Measurements from ENCODE around the gene MRPL52. TPM values are rescaled to one million over a fixed set of nuclear protein-coding genes. Genes with fewer than 3 reads are reported as not detected.
A peak's percentile ranks its signal among the peaks of the same experiment; 100 is the strongest.
"Not testable (repeated sequence)": the region's sequence is repeated elsewhere in the genome, so short reads cannot be mapped to it uniquely, and the experiment has no call there.

Gene MRPL52
- total and polyA plus RNA-seq, 8 donors: 29.1 to 85.0 (median 45.8) TPM

DNA sequence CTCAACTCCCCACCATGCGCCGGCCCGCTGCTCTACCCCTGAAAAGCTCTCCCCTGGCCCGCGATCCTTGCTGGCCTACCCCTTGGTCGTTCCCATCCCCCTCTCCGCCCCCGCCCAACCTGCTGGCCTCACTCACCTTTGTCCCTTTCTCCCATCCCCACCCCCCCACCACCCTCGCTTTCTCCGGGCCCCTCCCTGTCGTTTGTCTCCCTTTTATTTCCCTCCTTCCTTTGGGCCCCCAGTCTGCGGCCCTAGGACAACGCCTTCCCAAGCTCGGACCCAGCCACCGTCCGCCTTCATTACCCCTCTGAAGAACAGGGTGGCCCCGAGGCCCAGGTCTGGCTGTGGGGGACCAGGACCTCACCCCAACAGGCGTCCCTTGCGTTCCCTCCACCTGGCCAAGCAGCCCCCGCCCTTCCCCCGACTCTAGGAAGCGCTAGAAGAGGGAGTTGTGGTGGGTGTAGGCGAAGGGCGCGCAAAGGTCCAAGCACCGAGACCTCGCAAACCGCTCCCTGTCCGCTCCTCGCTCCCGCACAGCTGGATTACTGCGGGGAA is 7.6 kb upstream of the MRPL52 start:
- Histone ChIP-seq H3K36me3 (no peaks in the 10 kb centered on the region), H3K27ac (peak overlapping the region; percentile 52 to 88 (median 68)), H3K4me1 (peaks cover 22 to 41% (median 39%) of the 10 kb centered on the region in 3 donors), H3K9me3 (no peaks in the 10 kb centered on the region), H3K27me3 (no peaks in the 10 kb centered on the region), H3K4me3 (peak overlapping the region in 2 of 4 donors; percentile 4 to 41)
- intact Hi-C loops (cut with DNase I): loop anchor here in 1 of 3 donors (5.0 kb wide), 1 partner anchor 35 kb away; no protein-coding TSS in a partner anchor
- WGBS, 2 donors: 67 to 73% methylated on average over 31 to 32 of the region's 32 CpGs
- TF ChIP-seq CTCF (IDR thresholded peaks at IDR 0.05): no peak
- DNase-seq (peak in 3 of 6 donors; percentile 32 to 77 (median 55)), ATAC-seq (no peak), FAIRE-seq (no peak)

- 7 to 8% methylated on average over 34 of the region's 34 CpGs for WGBS, 2 donors
- peak; percentile 63 to 83 (median 74) for DNase-seq
- Histone ChIP-seq H3K9me3 (no peaks in the 10 kb centered on the region), H3K27ac (peak overlapping the region; percentile 52 to 88 (median 68)), H3K4me1 (peaks cover 22 to 39% (median 39%) of the 10 kb centered on the region in 3 donors), H3K27me3 (no peaks in the 10 kb centered on the region), H3K4me3 (peak overlapping the region in 2 of 4 donors; percentile 4 to 41), H3K36me3 (no peaks in the 10 kb centered on the region)
- intact Hi-C loops (cut with DNase I): loop anchor here in 1 of 3 donors (5.0 kb wide), 1 partner anchor 35 kb away; no protein-coding TSS in a partner anchor
- peak; percentile 44 to 73 (median 67) for ATAC-seq
- TF ChIP-seq CTCF (IDR thresholded peaks at IDR 0.05): peak; percentile 48 to 71 (median 62)
- FAIRE-seq: no peak
Measured at GRCh38 chr14:22822571-22823098, 7.1 kb upstream of the MRPL52 start.

- Histone ChIP-seq H3K9me3 (no peaks in the 10 kb centered on the region), H3K27ac (peak overlapping the region in 1 of 4 donors; percentile 4), H3K27me3 (no peaks in the 10 kb centered on the region), H3K36me3 (no peaks in the 10 kb centered on the region), H3K4me1 (peaks cover 22 to 36% (median 30%) of the 10 kb centered on the region in 3 donors), H3K4me3 (no peak overlapping the region)
- ATAC-seq (no peak), DNase-seq (no peak), FAIRE-seq (no peak)
- intact Hi-C loops (cut with DNase I): loop anchor here in 1 of 3 donors (5.0 kb wide), 1 partner anchor 32 kb away; no protein-coding TSS in a partner anchor
- WGBS, 2 donors: 63 to 70% methylated on average over 8 of the region's 8 CpGs
- no peak for TF ChIP-seq CTCF (IDR thresholded peaks at IDR 0.05)
Measured at GRCh38 chr14:22824711-22825359, 4.9 kb upstream of the MRPL52 start.

DNA sequence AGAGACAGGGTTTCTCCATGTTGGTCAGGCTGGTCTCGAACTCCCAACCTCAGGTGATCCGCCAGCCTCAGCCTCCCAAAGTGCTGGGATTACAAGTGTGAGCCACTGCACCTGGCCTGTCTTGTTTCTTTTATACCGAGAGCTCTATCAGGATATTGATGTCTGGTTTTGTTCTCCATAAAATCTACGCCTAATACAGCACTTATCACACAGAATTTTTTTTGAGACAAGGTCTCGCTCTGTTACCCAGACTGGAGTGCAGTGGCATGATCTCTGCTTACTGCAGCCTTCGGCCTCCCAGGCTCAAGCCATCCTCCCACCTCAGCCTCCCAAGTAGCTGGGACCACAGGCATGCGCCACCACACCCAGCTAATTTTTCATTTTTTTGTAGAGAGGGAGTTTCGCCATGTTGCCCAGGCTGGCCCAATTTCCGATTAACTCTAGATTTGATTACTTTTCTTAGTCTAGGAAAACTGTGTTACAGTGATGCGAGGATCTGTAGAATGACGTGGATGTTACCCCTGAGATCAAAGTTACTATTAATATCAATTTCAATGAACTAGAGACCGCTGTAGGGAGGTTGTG is 519 bp upstream of the MRPL52 start:
- peak overlapping the region; percentile 41 to 79 (median 60) for H3K27ac ChIP-seq
- H3K9me3 ChIP-seq; FAIRE-seq; H3K36me3 ChIP-seq; intact Hi-C loops (cut with DNase I); DNase-seq; H3K27me3 ChIP-seq: not testable (repeated sequence)
- peaks cover 0 to 12% (median 5%) of the 10 kb centered on the region in 3 donors for H3K4me1 ChIP-seq
- peak overlapping the region; percentile 61 to 76 (median 74) for H3K4me3 ChIP-seq
- ATAC-seq: peak in 2 of 4 donors; percentile 5 to 11
- WGBS, 2 donors: 70 to 80% methylated on average over 12 of the region's 12 CpGs

DNA sequence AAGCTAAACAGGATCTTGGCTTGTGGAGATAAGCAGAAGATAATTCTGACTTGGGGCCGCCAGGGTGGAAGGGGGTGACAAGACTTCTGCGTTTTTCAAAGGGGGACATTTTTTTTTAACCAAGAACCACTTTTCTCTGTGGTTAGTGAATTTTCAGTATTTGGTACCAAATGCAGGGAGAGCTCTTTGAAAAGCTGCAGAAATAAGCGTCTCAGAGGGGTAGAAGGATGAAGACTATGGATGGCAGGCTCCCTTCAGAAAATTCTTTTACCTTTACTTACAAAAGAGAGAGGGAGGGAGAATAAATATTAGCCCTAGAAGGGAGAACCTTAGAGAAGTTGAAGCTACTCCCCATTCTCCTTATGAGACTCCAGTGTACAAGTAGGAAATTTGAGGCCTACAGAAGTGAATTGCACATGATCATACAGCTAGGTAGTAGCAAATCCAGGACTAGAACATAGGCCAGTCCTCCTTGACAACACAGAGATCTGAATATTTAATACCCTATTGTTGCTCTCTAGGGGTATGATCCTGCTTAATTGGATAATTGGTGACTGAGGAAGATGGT is 840 bp downstream of the MRPL52 start:
- Histone ChIP-seq H3K27ac (peak overlapping the region in 1 of 4 donors; percentile 79), H3K4me1 (peaks cover 0 to 9% (median 5%) of the 10 kb centered on the region in 3 donors), H3K9me3 (no peaks in the 10 kb centered on the region), H3K27me3 (no peaks in the 10 kb centered on the region), H3K4me3 (peak overlapping the region; percentile 61 to 76 (median 74)), H3K36me3 (peaks cover 0 to 6% (median 0%) of the 10 kb centered on the region in 3 donors)
- ATAC-seq: peak in 1 of 4 donors; percentile 2
- no peak for TF ChIP-seq CTCF (IDR thresholded peaks at IDR 0.05)
- WGBS, 2 donors: 17 to 18% methylated on average over 3 of the region's 3 CpGs
- DNase-seq: no peak
- no peak for FAIRE-seq
- intact Hi-C loops (cut with DNase I): no loop called here

Data from pancreas (tissue), 10 donors.